GM18867 (cell line): Measurements from ENCODE around the gene KLF9.
A peak's percentile ranks its signal among the peaks of the same experiment; 100 is the strongest.

Experiments used
- ATAC-seq: cut with Tn5 transposase; IDR thresholded peaks from one replicate; pipeline ENCODE4 v1.9.1; 2021; ENCODE audit warnings: mild to moderate bottlenecking, moderate library complexity; ENCODE audit not compliant: unreplicated experiment

KLF9 gene

GRCh38 chr9:70422371-70423043, 8.1 kb upstream of the KLF9 start:
- no peak for ATAC-seq

- no peak for ATAC-seq
Observed at GRCh38 chr9:70421272-70422180, 7.1 kb upstream of the KLF9 start.

GRCh38 chr9:70420441-70421271, 6.2 kb upstream of the KLF9 start:
- ATAC-seq: peak; percentile 22

- ATAC-seq: peak; percentile 50
Observed at GRCh38 chr9:70419556-70420440, 5.3 kb upstream of the KLF9 start.

- peak; percentile 58 for ATAC-seq
Observed at GRCh38 chr9:70418822-70419555, 4.5 kb upstream of the KLF9 start.

GRCh38 chr9:70415476-70415875, 1.0 kb upstream of the KLF9 start:
- ATAC-seq: no peak

GRCh38 chr9:70415041-70415440, 584 bp upstream of the KLF9 start:
- no peak for ATAC-seq

- ATAC-seq: peak; percentile 25
Observed at GRCh38 chr9:70413464-70413798, 1.0 kb downstream of the KLF9 start.

GRCh38 chr9:70412832-70413463, 1.5 kb downstream of the KLF9 start:
- ATAC-seq: no peak

- ATAC-seq: peak; percentile 24
Observed at GRCh38 chr9:70411930-70412831, 2.3 kb downstream of the KLF9 start.

- no peak for ATAC-seq
Observed at GRCh38 chr9:70411121-70411929, 3.1 kb downstream of the KLF9 start.

GRCh38 chr9:70410368-70410767, 4.1 kb downstream of the KLF9 start:
- ATAC-seq: no peak

- no peak for ATAC-seq
Observed at GRCh38 chr9:70409800-70410199, 4.7 kb downstream of the KLF9 start.

GRCh38 chr9:70409280-70409679, 5.2 kb downstream of the KLF9 start:
- ATAC-seq: no peak

GRCh38 chr9:70408393-70409040, 5.9 kb downstream of the KLF9 start:
- ATAC-seq: no peak

- no peak for ATAC-seq
Observed at GRCh38 chr9:70407081-70407503, 7.4 kb downstream of the KLF9 start.

- peak; percentile 72 for ATAC-seq
Observed at GRCh38 chr9:70406434-70406862, 8.0 kb downstream of the KLF9 start.
